ENCODE data around the gene RAPH1.
"Not testable (repeated sequence)": the region's sequence is repeated elsewhere in the genome, so short reads cannot be mapped to it uniquely, and the experiment has no call there.

Gene RAPH1

DNA sequence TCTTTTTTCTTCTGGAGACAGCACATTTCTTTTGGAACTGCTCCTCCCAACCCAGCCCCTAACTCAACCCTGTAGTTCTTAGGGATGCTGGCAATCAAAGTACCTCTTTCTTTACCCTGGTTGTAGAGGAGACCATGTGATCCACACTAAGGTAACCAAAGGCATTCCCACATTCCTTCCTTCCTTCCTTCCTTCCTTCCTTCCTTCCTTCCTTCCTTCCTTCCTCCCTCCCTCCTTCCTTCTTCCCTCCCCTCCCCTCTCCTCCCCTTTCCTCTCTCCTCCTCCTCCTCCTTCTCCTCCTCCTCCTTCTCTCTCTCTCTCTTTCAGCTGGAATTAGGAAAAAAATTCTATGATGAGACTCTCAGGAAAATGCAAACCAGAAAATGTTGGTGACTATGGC, 13.8 kb upstream of the RAPH1 start:
- DNase-seq (ENCODE audit: low spot score), result no peak

DNA sequence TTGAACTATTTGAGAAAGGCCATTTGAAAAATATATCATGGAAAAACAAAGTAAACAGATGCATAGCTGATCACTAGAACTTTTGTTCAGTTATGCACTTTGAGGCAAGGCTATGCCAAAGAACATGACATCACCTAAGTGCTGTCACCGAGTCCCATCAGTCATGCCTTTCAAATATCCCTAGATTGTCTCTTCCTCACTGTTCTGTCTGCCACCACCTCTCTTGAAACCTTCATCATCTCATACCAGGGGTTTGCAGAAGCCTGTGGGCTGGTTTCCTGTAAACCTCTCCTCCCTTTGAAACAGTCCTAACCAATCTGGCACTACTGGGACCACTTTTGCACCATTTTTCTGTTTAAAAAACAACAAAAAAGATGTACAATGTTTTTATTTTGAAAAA, 12.3 kb upstream of the RAPH1 start:
- no peak for DNase-seq (ENCODE audit: low spot score)

- no peak for DNase-seq (ENCODE audit: low spot score)
Observed at GRCh38 chr2:203544402-203544801, 9.3 kb upstream of the RAPH1 start.

DNA sequence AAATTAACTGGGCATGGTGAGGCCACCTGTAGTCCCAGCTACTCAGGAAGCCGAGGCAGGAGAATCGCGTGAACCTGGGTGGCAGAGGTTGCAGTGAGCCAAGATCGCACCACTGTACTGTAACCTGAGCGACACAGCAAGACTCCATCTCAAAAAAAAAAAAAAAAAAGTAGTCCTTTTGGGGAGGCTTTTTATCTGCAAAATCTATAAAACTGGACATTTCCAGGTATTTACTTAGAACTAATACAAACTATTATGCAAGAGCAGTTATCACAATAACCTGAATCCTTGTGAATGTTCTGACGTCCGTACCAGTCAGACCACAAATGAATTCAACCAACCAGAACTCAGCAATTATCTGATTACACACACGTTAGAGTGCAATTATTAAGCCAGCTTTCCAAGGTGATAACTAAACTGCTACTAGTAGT, 8.8 kb upstream of the RAPH1 start:
- DNase-seq (ENCODE audit: low spot score), result no peak

- not testable (repeated sequence) for DNase-seq (ENCODE audit: low spot score)
Observed at GRCh38 chr2:203540598-203540997, 5.5 kb upstream of the RAPH1 start.

DNA sequence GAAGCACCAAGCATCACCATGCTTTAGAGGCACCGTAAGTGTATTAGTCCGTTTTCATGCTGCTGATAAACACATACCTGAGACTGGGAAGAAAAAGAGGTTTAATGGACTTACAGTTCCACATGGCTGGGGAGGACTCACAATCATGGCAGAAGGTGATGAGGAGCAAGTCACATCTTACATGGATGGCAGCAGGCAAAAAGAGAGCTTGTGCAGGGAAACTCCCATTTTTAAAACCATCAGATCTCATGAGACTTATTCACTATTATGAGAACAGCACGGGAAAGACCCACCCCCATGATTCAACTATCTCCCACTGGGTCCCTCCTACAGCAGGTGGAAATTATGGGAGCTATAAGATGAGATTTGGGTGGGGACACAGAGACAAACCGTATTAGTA, 3.1 kb upstream of the RAPH1 start:
- not testable (repeated sequence) for DNase-seq (ENCODE audit: low spot score)

DNA sequence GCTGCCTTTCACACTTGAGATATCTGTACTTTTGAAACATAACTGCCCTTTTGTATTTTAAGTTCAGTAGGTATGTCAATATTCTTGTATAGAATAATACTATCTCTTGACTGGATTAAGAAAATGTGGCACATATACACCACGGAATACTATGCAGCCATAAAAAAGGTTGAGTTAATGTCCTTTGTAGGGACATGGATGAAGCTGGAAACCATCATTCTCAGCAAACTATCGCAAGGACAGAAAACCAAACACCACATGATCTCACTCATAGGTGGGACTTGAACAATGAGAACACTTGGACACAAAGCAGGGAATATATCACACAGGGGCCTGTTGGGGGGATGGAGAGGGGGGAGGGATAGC, 1.5 kb upstream of the RAPH1 start:
- DNase-seq (ENCODE audit: low spot score), result not testable (repeated sequence)

GRCh38 chr2:203535784-203536585, 884 bp upstream of the RAPH1 start:
- DNase-seq (ENCODE audit: low spot score), result no peak

- no peak for DNase-seq (ENCODE audit: low spot score)
Observed at GRCh38 chr2:203534621-203535077, 452 bp downstream of the RAPH1 start.

GRCh38 chr2:203533676-203534591, 1.2 kb downstream of the RAPH1 start:
- DNase-seq (ENCODE audit: low spot score), result peak; percentile 53

GRCh38 chr2:203532957-203533658, 2.0 kb downstream of the RAPH1 start:
- DNase-seq (ENCODE audit: low spot score), result peak; percentile 46

DNA sequence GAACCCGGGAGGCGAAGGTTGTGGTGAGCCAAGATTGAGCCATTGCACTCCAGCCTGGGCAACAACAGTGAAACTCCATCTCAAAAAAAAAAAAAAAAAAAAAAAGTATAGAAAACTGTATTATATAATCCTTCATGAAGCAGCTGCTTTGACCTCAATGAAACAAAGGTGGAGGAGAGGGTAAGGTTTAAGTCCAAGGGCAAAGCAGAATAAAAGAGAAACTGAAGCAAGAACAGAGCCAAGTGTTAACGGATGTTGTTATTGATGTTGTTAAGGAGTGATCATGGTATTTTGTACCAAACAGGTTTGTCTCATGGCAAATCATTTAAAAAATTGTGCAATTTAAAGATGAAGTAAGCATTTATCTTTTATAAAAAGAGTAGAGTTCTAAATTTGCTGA, 7.4 kb downstream of the RAPH1 start:
- DNase-seq (ENCODE audit: low spot score), result no peak

DNA sequence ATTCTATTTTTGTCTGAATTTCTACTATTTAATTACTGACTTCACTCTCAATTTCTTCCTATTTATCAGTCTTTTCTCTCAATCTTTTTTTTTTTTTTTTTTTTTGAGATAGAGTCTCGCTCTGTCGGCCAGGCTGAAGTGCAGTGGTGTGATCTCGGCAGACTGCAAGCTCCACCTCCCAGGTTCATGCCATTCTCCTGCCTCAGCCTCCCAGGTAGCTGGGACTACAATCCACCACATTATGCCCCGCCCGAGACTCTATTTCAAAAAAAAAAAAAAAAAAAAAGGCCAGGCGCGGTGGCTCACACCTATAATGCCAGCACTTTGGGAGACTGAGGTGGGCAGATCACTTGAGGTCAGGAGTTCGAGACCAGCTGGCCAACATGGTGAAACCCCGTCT, 21.8 kb downstream of the RAPH1 start:
- DNase-seq (ENCODE audit: low spot score), result not testable (repeated sequence)

DNA sequence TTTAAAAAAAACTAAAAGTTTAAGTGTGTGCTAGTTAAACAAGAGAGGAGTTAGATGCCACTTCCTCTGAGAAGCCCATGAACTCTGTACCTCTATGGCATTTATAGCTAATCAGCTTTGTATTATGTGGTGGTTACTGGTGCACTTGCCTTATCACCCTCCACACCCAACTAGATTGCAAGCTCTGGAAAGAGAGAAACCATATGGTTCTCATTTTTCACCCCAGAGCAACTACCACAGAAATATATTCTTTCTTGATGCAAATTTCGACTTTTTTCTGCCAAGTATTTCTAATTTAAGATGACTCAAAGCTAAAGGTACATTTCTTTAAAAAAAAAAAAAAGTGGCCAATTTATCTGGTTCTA, 24.2 kb downstream of the RAPH1 start:
- DNase-seq (ENCODE audit: low spot score), result no peak

DNA sequence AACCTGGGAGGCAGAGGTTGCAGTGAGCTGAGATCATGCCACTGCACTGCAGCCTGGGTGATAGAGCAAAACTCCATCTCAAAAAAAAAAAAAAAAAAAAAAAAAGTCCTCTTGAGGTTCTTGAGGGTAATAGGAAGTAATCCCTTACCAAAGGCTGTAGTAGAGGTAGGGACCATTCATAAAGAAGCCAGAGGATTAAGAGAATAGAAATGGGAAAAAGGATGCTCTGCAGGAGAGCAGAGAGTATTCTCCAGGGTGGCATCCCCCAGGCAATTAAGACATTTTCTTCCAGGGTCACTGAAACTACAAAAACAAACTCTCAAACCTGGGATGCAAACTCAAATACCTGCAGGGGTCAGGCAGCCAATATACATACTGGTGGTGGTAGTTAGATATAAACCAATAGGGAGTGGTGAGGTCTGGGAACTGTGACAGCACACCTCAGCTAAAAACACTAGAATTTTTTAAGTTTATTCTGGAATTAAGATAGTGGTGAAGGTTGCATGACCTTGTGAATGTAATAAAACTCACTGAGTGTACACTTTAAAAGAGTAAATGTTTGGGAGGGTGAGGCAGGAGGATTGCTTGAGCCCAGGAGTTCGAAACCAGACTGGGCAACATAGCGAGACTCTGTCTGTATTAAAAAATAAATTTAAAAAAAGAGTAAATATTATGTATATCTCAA, 24.7 kb downstream of the RAPH1 start:
- no peak for DNase-seq (ENCODE audit: low spot score)

DNA sequence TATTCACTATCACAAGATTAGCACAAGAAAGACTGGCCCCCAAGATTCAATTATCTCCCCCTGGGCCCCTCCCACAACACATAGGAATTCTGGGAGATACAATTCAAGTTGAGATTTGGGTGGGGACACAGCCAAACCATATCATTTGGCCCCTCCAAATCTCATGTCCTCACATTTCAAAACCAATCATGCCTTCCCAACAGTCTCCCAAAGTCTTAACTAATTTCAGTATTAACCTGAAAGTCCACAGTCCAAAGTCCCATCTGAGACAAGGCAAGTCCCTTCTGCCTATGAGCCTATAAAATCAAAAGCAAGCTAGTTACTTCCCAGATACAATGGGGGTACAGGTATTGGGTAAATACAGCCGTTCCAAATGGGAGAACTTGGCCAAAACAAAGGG, 31.6 kb downstream of the RAPH1 start:
- DNase-seq (ENCODE audit: low spot score), result not testable (repeated sequence)

GRCh38 chr2:203501873-203502272, 33.2 kb downstream of the RAPH1 start:
- no peak for DNase-seq (ENCODE audit: low spot score)

DNA sequence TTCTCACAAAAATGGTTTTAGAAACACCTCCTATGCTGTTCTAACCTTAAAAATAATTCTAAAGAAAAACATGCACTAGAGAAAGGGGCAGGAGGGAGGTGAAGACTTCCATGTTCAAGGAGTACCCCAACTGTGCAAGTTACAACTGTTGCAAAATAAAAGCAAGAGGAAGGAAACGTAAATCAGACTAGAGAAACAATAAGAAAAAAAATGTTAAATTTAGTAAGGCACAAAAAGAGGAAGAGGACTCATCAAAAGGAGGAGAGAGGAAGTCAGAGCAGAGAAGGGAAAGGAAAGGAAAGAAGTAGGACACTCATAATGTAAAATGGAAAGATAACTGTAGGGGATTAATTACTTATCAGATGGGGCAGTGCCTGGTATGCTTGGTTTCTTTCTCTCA, 34.1 kb downstream of the RAPH1 start:
- DNase-seq (ENCODE audit: low spot score), result no peak

- no peak for DNase-seq (ENCODE audit: low spot score)
Observed at GRCh38 chr2:203500297-203500696, 34.8 kb downstream of the RAPH1 start.

DNA sequence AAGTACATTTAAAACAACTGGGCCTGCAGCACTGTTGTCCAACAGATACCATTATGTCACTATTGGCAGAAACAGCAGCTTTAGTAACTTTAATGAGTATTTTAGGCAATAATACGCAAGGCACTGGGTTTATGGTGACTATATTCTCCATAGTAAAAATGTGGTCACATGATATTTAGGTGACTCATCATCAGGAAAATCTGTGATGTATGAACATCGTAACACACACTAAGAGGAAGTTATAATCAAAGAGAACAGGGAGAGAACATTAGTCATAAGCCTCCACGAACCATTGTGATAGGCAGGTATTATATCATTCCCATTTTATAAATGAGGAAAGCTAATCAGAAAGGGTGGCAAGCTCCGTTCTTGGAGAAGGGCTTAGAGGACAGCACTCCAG, 36.9 kb downstream of the RAPH1 start:
- DNase-seq (ENCODE audit: low spot score), result peak; percentile 81

GRCh38 chr2:203492965-203493364, 42.1 kb downstream of the RAPH1 start:
- no peak for DNase-seq (ENCODE audit: low spot score)

- no peak for DNase-seq (ENCODE audit: low spot score)
Observed at GRCh38 chr2:203490391-203490790, 44.7 kb downstream of the RAPH1 start.

Measured in RKO (cell line).